Duodenal mucosa (tissue), 2 donors: Measurements from ENCODE around the gene USP25.

ENCODE experiments used
- H3K27ac ChIP-seq: one replicate; pipeline ENCODE4 v1.7.0; 2013; ENCODE audit warnings: low read depth, low read length
- H3K27me3 ChIP-seq, 2 donors: one replicate each; pipeline ENCODE4 v1.7.0; 2013; ENCODE audit warnings: low read length in 2 of 2, control low read depth in 1 of 2; ENCODE audit not compliant: insufficient read depth in 2 of 2, control insufficient read depth in 1 of 2
- H3K36me3 ChIP-seq, 2 donors: one replicate each; pipeline ENCODE4 v1.7.0; 2013; ENCODE audit warnings: low read length in 2 of 2, control low read depth in 1 of 2; ENCODE audit not compliant: insufficient read depth in 2 of 2, control insufficient read depth in 1 of 2
- H3K4me1 ChIP-seq, 2 donors: one replicate each; pipeline ENCODE4 v1.7.0; 2013; ENCODE audit warnings: low read length in 2 of 2, control low read depth in 1 of 2; ENCODE audit not compliant: insufficient read depth in 2 of 2, control insufficient read depth in 1 of 2
- H3K4me3 ChIP-seq, 2 donors: one replicate each; pipeline ENCODE4 v1.7.0; 2013; ENCODE audit warnings: low read length in 2 of 2, low read depth in 1 of 2
- H3K9ac ChIP-seq, 2 donors: one replicate each; pipeline ENCODE4 v1.7.0; 2013; ENCODE audit warnings: low read length in 2 of 2, low read depth in 1 of 2
- H3K9me3 ChIP-seq, 2 donors: one replicate each; pipeline ENCODE4 v1.7.0; 2013; ENCODE audit warnings: low read length in 2 of 2, control low read depth in 1 of 2; ENCODE audit not compliant: control insufficient read depth in 1 of 2

Gene USP25

GRCh38 chr21:15908187-15908586 is 178.4 kb downstream of the USP25 start:
- no peak overlapping the region for H3K4me3 ChIP-seq
- no peak overlapping the region for H3K9ac ChIP-seq
- peaks cover 0 to 2% of the 10 kb centered on the region in 2 donors for H3K9me3 ChIP-seq
- no peaks in the 10 kb centered on the region for H3K36me3 ChIP-seq
- H3K27me3 ChIP-seq, result no peaks in the 10 kb centered on the region
- no peaks in the 10 kb centered on the region for H3K4me1 ChIP-seq
- H3K27ac ChIP-seq, result no peak overlapping the region

DNA sequence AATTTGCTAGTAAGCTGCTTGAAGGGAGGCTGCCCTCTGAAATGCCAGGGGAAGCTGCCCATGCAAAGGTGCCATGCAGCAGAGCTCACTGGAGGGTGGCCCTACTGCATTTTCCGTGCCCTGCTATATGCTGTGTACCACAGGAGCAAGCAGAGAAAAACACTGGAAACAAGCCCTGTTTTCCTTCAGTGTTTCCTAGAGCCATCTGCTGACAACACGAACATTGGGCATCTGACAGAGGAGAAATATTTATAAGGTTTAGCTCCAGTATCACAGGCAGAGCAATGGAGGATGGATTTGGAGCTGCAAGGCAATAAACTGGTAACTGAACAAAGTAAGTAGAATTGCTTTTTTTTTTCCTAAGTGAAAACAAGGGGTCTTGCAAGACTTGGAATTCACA is 198.4 kb downstream of the USP25 start:
- Histone ChIP-seq H3K36me3 (no peaks in the 10 kb centered on the region), H3K9ac (no peak overlapping the region), H3K27ac (no peak overlapping the region), H3K27me3 (no peaks in the 10 kb centered on the region), H3K4me1 (no peaks in the 10 kb centered on the region), H3K4me3 (no peak overlapping the region), H3K9me3 (no peaks in the 10 kb centered on the region)

DNA sequence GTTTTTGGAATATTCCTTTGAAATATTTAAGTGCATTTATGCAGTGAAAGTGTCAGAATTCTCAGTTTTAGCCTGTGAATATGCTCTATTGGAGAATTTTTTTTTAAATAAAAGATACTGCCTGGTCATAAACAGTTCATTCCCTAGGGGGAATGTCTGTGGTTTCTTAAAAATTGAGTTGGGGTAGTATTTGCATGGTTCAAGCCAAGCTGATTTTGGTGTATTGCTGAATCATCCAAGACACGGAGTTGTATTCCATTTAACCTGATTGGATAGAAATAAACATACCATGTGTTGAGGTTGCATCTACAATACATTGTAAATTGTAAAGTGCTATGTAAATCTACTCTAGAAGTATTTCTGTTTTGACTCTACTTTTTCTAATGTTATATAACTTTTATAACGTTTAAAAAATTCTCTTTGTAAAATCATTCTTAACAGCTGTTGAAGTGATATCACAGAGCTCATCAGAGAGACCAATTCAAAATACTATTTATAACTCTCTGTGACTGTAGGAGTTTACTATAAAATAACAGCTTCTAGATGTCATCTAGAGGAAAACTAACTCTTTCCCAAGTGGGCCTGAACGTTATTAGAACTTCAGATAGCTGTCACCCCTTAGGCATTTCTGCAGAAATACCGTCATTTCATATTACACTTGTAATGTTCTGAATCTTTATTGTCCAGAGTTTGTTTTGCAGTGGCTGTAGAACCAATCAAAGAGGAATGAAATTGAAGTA is 199.1 kb downstream of the USP25 start:
- H3K27ac ChIP-seq, result no peak overlapping the region
- H3K9ac ChIP-seq, result no peak overlapping the region
- no peak overlapping the region for H3K4me3 ChIP-seq
- no peaks in the 10 kb centered on the region for H3K4me1 ChIP-seq
- no peaks in the 10 kb centered on the region for H3K27me3 ChIP-seq
- no peaks in the 10 kb centered on the region for H3K36me3 ChIP-seq
- H3K9me3 ChIP-seq, result no peaks in the 10 kb centered on the region

DNA sequence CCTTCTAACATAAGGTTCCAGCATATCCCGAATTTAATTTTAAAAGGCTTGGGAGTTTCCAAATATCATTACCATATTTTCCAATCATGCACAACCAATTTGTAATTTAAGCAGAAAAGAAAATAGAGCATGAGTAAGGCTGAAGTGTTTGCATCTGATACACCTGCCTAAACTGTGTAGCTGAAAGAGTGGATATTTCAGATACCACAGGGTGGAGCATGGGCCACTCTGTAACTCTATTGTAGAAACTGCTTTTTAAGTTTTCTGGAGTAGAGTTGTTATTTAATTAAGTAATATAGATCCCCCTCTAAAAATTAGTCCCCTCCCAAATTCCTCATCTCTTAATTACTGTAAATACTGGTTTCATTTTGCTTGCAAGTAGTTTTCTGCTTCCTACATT is 199.8 kb downstream of the USP25 start:
- Histone ChIP-seq H3K27me3 (no peaks in the 10 kb centered on the region), H3K4me3 (no peak overlapping the region), H3K36me3 (no peaks in the 10 kb centered on the region), H3K9me3 (no peaks in the 10 kb centered on the region), H3K27ac (no peak overlapping the region), H3K9ac (no peak overlapping the region), H3K4me1 (no peaks in the 10 kb centered on the region)
